ENCODE data around the gene WHAMM. TPM values are rescaled to one million over a fixed set of nuclear protein-coding genes. Genes with fewer than 3 reads are reported as not detected.
A peak's percentile ranks its signal among the peaks of the same experiment; 100 is the strongest.
"Not testable (repeated sequence)": the region's sequence is repeated elsewhere in the genome, so short reads cannot be mapped to it uniquely, and the experiment has no call there.

WHAMM gene
- total RNA-seq, 1 donor from 2014 or later: 10.0 TPM

DNA sequence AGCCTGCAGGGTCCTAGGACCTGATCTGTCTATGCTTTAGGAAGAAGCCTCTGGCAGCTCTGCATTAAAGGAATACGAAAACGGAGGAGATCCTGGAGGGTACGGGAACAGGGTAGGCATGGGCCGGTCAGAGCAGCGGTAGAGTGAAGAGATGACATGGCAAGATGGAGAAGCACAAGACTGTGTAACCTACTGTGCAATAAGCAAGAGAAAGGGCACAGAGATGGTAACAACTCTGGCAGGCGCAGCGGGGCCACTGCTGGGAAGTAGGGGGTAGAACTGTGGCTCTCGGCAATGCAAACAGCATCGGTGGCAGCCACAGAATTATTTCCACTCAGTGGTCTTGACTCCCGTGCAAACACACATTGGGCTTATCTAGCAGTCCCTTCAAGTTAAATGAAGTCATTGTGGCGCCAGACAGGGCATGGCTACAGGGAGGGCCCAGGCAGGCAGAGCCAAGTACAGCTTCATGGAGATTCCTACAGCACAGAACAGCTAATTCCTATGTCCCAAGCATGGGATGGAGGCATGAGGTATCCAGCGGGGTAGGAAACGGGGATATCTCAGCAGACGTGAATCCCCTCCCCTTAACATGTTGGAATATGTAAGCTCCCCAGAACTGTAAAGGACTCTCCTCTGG, 28.8 kb downstream of the WHAMM start:
- DNase-seq (ENCODE audit: low spot score): no peak

GRCh38 chr15:82839136-82839535, 29.7 kb downstream of the WHAMM start:
- DNase-seq (ENCODE audit: low spot score): no peak

DNA sequence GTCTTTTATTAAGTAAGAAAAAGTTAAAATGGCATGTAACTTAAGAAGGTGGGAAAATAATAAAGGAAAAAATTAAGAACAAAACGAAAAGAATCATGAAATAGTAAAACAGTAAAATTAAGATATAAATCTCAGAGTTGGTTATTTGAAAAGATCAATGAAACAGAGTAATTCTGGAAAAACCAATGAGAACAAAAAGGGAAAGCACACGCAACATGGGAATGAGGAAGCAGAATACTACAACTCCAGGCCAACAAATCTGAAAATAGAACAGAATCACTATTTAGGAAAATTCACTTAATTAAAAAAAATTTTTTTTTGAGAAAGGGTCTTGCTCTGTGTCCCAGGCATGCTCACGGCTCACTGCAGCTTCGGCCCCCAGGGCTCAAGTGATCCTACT, 30.7 kb downstream of the WHAMM start:
- no peak for DNase-seq (ENCODE audit: low spot score)

GRCh38 chr15:82843566-82843965, 34.1 kb downstream of the WHAMM start:
- DNase-seq (ENCODE audit: low spot score): no peak

DNA sequence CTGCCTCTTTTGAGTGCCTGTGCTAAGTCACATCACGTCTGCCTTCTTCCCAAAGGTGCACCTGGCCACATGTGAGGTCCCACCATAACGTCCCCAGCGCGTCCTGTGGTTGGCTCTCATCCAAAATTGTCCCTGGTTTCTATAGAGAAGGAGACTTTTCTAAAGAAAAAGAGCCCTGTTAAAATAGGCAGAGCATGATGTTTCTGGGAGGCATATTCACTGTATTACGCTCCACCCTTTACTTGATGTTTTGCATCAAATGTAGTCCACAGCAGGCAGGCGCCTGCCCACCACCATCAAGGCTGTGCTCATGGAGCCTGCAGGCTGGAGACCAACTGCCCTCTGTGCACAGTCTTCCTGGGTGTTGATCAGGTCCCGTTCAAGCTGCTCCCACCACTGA, 36.3 kb downstream of the WHAMM start:
- no peak for DNase-seq (ENCODE audit: low spot score)

- DNase-seq (ENCODE audit: low spot score): no peak
Measured at GRCh38 chr15:82846621-82847020, 37.2 kb downstream of the WHAMM start.

- no peak for DNase-seq (ENCODE audit: low spot score)
Measured at GRCh38 chr15:82847703-82848102, 38.3 kb downstream of the WHAMM start.

DNA sequence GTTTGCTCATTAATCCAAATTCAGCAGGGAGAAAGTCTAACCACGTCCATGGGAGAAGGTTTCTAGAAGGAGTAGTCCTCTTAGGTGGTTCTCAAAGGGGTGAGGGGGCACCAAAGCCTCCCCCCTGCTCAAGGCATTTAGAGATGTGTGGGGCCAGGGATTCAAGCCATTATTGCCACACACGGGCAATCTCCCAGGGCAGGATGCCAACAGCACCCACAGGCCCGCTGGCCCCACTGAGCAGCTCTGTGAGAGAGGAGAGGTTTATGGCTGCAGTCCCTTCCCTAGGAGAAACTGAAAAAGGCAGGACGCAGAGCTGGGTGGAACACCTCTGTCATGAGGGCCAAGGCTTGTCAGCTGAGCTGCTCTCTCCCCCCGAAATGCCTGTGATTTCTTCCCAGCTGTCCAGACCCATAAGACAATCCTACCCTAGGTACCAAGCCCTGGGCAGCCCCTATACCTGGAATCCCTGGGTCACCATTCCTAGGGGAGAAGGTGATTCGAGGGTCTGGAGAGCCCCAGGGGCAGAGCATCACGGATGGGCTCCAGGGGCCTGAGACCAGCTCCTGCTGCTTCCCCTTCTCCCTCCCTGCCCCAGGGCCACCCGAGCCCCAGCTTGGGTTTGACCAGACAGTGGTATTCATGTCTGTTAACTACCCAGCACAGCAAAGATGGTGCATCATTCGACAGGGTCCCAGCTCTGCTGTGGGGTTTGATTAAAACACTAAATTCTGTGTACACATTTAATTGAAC, 39.0 kb downstream of the WHAMM start:
- no peak for DNase-seq (ENCODE audit: low spot score)

- peak; percentile 83 for DNase-seq (ENCODE audit: low spot score)
Measured at GRCh38 chr15:82849556-82850512, 40.4 kb downstream of the WHAMM start.

DNA sequence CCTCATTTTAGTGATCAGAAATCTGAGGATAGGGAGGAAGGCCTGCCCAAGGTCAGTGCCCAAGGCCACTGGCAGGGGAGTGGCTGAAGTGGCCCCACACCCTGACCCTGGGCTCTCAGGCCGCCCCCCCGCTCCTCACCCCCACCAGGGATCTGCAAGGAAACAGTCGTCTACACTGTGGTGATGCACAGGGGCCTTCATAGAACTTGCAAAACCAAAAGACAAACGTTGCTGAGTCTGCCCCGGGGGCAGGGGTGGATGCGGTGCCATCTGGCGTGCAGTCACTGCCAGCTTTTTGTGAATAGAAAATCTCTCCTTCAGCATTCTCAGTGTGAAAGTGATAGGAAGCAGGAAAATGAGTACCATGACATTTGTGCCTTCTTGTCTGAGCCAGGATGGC, 41.3 kb downstream of the WHAMM start:
- DNase-seq (ENCODE audit: low spot score): no peak

DNA sequence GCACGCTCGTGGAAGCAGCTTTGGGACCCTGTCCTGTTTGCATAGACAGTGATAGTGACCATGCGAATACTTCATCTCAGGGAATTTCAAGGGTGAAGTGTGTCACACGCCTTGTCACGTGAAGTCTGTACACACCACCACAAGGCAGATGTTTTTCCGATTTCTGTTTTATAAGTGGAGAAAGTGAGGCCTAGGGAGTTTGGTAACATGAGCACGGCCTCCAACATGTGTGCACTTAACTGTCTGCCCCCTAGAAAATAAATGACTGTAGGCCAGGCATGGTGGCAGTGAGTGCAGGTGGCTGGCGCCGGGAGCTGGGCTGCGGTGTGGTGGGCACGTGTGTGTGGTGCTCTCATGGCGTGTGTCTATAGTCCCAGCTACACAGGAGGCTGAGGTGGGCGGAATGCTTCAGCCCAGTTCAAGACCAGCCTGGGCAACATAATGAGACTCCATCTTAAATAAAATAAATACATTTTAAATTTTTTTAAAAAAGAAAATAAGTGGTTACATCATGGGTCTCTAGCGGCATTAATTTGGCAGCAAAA, 42.0 kb downstream of the WHAMM start:
- DNase-seq (ENCODE audit: low spot score): no peak

DNA sequence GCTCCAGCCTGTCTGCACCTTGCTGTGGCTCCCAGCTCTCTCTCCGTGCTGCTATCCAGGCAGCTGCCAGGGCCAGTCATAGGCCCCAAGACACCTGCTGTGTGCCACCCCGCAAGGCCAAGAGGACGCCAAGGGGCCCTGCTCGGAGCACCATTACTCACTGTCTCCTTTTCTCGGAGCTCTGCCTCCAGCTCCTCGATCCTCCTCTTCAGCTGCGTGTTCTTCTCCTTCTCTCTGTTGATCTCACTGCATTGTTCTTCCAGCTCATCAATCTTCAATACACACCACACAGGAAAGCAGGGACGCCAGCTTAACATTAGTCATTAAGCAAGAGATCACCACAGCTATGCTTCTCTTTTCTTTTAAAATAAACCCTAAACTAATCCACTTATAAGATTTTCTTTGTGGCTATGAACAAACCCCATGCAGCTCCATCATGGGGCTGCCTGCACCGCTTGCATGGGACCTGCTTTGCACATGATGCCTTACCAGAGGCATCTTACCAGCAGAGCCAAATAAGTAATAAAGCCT, 42.6 kb downstream of the WHAMM start:
- DNase-seq (ENCODE audit: low spot score): no peak

DNA sequence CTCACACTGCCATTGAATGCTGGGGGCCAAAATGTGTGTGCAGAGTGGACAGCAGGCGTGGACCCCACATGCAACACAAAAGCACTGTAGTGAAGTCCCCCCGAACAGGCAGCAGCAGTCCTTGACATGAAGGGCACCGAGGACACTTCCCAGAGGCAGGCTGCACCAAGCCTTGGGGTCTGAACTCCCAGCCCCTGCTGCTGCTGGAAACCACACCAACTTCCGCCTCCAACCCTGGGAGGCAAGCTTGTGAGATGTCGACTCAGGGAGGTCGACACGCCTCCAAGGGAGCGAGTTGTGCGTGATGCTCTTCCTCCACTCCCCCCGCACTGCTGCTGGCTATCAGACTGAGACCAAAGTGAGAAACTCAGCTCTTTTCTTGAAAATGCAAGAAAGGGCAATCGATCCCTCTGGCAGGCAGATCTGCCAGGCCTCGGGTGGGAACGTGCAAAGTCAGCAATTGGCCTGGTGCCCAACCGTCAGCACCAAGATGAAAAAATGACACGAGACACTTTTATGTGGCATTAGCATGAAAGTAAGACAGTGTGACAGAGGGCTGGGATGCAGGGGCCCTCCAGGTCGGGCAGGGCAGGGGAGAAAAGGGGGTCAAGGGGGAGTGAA, 43.6 kb downstream of the WHAMM start:
- DNase-seq (ENCODE audit: low spot score): no peak

GRCh38 chr15:82854554-82854953, 45.1 kb downstream of the WHAMM start:
- DNase-seq (ENCODE audit: low spot score): no peak

GRCh38 chr15:82855286-82856100, 46.1 kb downstream of the WHAMM start:
- no peak for DNase-seq (ENCODE audit: low spot score)

DNA sequence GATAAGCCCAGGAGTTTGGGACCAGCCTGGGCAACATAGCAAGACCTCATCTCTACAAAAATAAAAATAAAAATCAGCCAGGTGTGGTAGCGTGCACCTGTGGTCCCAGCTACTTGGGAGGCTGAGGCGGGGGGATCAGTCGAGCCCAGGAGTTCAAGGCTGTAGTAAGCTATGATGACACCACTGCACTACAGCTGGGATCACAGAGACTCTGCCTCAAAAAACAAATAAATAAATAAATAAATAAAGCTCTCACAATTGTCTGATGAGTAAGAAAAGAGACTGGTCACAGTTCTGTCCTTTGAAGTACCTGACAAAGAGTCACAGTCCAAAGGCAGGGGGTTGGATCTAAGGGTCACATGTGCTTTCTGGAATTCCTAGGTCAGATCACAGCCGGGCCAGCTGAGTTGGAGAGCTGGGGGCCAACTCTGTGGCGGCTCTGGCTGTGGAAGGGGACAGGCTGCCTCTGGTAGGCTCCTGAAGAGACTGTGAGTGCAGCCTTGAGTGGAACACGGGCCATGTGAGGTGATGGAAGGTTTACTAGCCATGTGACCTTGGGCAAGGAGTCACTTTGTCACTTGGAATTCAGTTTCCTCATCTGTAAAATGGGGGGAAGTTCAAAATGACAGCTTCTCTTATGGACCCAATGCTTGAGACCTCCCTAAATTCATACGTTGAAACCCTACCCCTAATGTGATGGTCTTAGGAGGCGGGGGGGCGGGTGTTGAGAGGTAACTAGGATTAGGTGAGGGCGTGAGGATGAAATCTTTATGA, 47.2 kb downstream of the WHAMM start:
- no peak for DNase-seq (ENCODE audit: low spot score)

- no peak for DNase-seq (ENCODE audit: low spot score)
Measured at GRCh38 chr15:82858932-82859331, 49.5 kb downstream of the WHAMM start.

DNA sequence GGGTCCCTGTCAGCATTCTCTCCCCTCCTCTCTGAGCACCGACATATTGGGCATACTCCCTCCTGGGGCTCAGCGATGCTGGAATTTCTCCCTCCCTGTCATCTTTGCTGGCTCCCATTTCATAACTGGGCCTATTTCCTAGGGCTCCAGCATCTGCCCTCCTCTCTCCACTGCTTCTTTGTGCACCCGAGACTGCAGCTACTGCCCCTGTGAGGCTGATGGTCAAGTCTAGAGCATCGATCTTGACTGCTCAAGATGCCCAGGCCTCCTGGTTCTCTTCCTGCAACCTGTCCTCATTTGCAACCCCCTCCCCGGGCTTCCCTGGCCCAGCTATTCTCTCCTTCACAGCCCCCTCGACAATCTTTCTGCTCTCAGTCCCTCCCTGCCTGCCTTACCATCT, 53.5 kb downstream of the WHAMM start:
- no peak for DNase-seq (ENCODE audit: low spot score)

DNA sequence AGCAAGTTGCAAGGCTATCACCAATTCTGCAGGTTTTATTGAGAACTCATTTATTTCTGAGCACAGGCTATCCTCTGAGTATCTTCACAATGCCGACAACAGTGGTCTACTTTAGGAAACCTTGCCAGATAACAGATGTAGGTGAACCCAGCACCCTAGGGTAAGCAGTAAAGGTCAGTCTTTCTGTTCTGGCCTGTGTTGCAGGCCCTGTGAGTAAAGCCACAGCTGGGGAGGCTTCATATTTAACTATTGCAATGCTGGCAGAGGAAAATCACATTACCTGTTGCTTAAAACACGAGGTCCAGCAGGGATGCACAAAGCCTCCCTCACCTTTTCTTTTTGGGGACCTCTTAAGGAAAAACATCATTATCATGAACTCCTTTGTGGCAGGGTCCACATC, 55.5 kb downstream of the WHAMM start:
- DNase-seq (ENCODE audit: low spot score): no peak

DNA sequence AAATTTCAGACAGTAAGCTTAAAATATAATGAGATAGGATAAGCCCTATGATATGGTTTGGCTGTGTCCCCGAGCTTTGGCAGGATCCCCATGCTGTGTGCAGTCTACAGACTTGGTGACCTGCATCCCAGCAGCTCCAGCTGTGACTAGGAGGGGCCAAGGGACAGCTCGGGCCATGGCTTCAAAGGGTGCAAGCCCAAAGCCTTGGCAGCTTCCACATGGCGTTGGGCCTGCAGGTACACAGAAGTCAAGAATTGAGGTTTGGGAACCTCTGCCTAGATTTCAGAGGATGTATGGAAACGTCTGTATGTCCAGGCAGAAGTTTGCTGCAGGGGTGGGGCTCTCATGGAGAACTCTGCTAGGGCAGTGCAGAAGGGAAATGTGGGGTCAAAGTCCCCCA, 56.2 kb downstream of the WHAMM start:
- DNase-seq (ENCODE audit: low spot score): not testable (repeated sequence)
